ENCODE measurements around the gene PRR12. TPM values are rescaled to one million over a fixed set of nuclear protein-coding genes. Genes with fewer than 3 reads are reported as not detected.

The PRR12 gene
- total RNA-seq, 1 donor from 2014 or later = 42.1 TPM

DNA sequence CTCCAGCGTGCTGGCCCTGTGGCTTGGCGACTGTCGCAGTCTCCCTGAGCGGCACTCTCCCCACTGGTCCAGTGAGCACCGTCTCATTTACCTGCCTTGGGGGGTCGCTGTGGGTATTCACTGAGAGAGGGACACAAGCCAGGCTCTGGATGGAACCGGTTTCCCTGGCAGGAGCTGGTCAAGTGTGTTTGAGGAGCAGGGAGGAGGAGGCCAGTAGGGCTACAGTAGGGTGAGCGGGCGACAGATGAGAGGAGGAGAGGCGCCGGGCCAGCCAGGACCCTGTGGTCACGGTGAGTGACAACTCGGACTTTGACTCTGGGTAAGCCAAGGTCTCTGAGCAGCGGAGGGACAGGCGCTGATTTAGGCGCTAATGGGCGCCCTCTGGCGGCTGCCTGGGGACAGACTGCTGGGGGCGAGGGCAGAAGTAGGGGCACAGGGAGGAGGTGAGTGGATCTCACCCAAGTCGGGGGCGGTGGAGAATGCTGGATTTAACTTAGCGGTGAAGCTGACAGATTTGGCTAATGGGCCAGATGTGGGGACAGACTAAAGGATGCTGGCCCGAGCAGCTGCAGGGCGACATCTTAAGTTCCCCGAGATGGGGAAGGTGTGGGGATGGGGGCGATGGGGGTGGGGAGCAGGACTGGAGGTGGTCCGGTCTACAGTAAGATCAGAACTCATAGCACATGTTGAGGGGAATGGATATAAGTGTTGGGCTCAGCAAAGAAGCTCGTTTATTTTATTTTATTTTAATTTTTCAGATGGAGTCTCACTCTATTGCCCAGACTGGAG is 81.3 kb downstream of the PRR12 start:
- Mint-ChIP-seq H3K27ac (peak overlapping the region; percentile 70), H3K36me3 (ENCODE audit: low read depth) (peaks cover 15% of the 10 kb centered on the region), H3K27me3 (no peaks in the 10 kb centered on the region), H3K4me3 (peak overlapping the region; percentile 52), H3K9me3 (no peaks in the 10 kb centered on the region), H3K4me1 (peaks cover 41% of the 10 kb centered on the region)
- ChIA-PET POLR2A (interaction anchor here (0.6 to 1.8 kb wide), 5 partner anchors 29 to 117 kb away, joined by 3 to 6 read pairs (median 4); partner anchors contain the start of gene SCAF1), CTCF (interaction anchor here (0.9 to 2.2 kb wide), 5 partner anchors 8 to 166 kb away, joined by 3 to 13 read pairs (median 4); no protein-coding TSS in a partner anchor)
- intact Hi-C loops (cut with micrococcal nuclease) = loop anchor here (10.0 kb wide), 1 partner anchor 678 kb away; the partner anchor contains the start of genes GYS1 and RUVBL2
- DNase-seq (peak; percentile 70), ATAC-seq (ENCODE audit: low read depth) (no peak)
- TF ChIP-seq CTCF (IDR thresholded peaks at IDR 0.05) = peak; percentile 27

Other genes with a start within 250 kb of the PRR12 start
- 5.3 TPM in 2 replicates for gene TEAD2, start 228.8 kb upstream of the PRR12 start, total RNA-seq
- 0.71 and 0.76 TPM in 2 replicates for gene DKKL1, start 227.3 kb upstream of the PRR12 start, total RNA-seq
- gene KASH5, start 202.9 kb upstream of the PRR12 start, total RNA-seq = 0.62 and 0.66 TPM in 2 replicates
- not detected in 2 replicates for gene PTH2, start 167.7 kb upstream of the PRR12 start, total RNA-seq
- not detected in 2 replicates for gene GFY, start 165.8 kb upstream of the PRR12 start, total RNA-seq
- gene SLC17A7, start 149.7 kb upstream of the PRR12 start, total RNA-seq = 0.15 and 0.55 TPM in 2 replicates
- gene PIH1D1, start 139.4 kb upstream of the PRR12 start, total RNA-seq = 110 and 111 TPM in 2 replicates
- gene ALDH16A1, start 138.0 kb upstream of the PRR12 start, total RNA-seq = 61.4 and 61.6 TPM in 2 replicates
- gene FLT3LG, start 117.0 kb upstream of the PRR12 start, total RNA-seq = 15.4 and 17.7 TPM in 2 replicates
- 6,642 and 7,342 TPM in 2 replicates for gene RPL13A, start 103.6 kb upstream of the PRR12 start, total RNA-seq
- gene RPS11, start 94.7 kb upstream of the PRR12 start, total RNA-seq = 3,758 and 4,733 TPM in 2 replicates
- gene FCGRT, start 78.5 kb upstream of the PRR12 start, total RNA-seq = 17.4 and 18.8 TPM in 2 replicates
- 0.89 and 1.1 TPM in 2 replicates for gene RCN3, start 63.2 kb upstream of the PRR12 start, total RNA-seq
- gene NOSIP, start 10.6 kb upstream of the PRR12 start, total RNA-seq = 49.9 and 54.8 TPM in 2 replicates
- gene PRRG2, start 9.9 kb upstream of the PRR12 start, total RNA-seq = 1.8 and 2.2 TPM in 2 replicates
- gene RRAS, start 49.0 kb downstream of the PRR12 start, total RNA-seq = 4.8 and 5.1 TPM in 2 replicates
- gene SCAF1, start 51.0 kb downstream of the PRR12 start, total RNA-seq = 58.7 and 61.0 TPM in 2 replicates
- 145 and 171 TPM in 2 replicates for gene IRF3, start 74.7 kb downstream of the PRR12 start, total RNA-seq
- 30.7 and 39.1 TPM in 2 replicates for gene BCL2L12, start 74.8 kb downstream of the PRR12 start, total RNA-seq
- gene PRMT1, start 86.1 kb downstream of the PRR12 start, total RNA-seq = 372 and 376 TPM in 2 replicates
- 6.8 and 9.5 TPM in 2 replicates for gene ADM5, start 98.4 kb downstream of the PRR12 start, total RNA-seq
- gene CPT1C, start 99.9 kb downstream of the PRR12 start, total RNA-seq = 0.35 and 0.51 TPM in 2 replicates
- gene TSKS, start 172.1 kb downstream of the PRR12 start, total RNA-seq = 0.39 and 0.55 TPM in 2 replicates
- gene AP2A1, start 175.8 kb downstream of the PRR12 start, total RNA-seq = 56.7 and 60.6 TPM in 2 replicates
- 12.0 and 15.0 TPM in 2 replicates for gene FUZ, start 222.1 kb downstream of the PRR12 start, total RNA-seq
- gene MED25, start 227.1 kb downstream of the PRR12 start, total RNA-seq = 70.1 and 88.8 TPM in 2 replicates

All from activated B cell treated with CpG ODN at 0.5 μM for 24 hours (primary cell).